ENCODE results near the gene MB. TPM values are rescaled to one million over a fixed set of nuclear protein-coding genes. Genes with fewer than 3 reads are reported as not detected.

Gene MB
- polyA plus RNA-seq, 2 of the 4 experiments (the other 2 are of a cell fraction), result 6.9 to 12.1 TPM

GRCh38 chr22:35661464-35661863, 44.3 kb upstream of the MB start:
- H3K9me3 ChIP-seq, result peaks cover 5% of the 10 kb centered on the region; the same call in 2 of the 3 replicates
- no peak overlapping the region for H3K4me2 ChIP-seq
- no peak overlapping the region for H3K4me3 ChIP-seq
- ATAC-seq, result no peak
- DNase-seq (ENCODE audit: low read depth in 1 of 2, low spot score in 1 of 2), result no peak
- ChIA-PET POLR2A (no interaction called here), CTCF (no interaction called here)
- 85% methylated on average over 2 of the region's 2 CpGs for WGBS (ENCODE audit: missing lambda C conversion rate)
- no peak for TF ChIP-seq EP300 (IDR thresholded peaks at IDR 0.05)
- no peak for TF ChIP-seq ZNF302 (CRISPR knock-in tag; IDR thresholded peaks at IDR 0.05)
- TF ChIP-seq POLR2AphosphoS2 (conservative IDR thresholded peaks at IDR 0.05; ENCODE audit: low read length), result no peak
- TF ChIP-seq ESRRA (IDR thresholded peaks at IDR 0.05; ENCODE audit: borderline replicate concordance, low read length), result no peak
- TF ChIP-seq RARB (CRISPR knock-in tag; IDR thresholded peaks at IDR 0.05), result no peak
- no peak for TF ChIP-seq ZSCAN20 (CRISPR knock-in tag; IDR thresholded peaks at IDR 0.05)
- no peak for TF ChIP-seq FOSL2 (IDR thresholded peaks at IDR 0.05)
- TF ChIP-seq FOSL2 (CRISPR knock-in tag; IDR thresholded peaks at IDR 0.05), result no peak
- FAIRE-seq, result no peak
- no peak overlapping the region for H3K27ac ChIP-seq
- H3K4me1 ChIP-seq, result no peaks in the 10 kb centered on the region

GRCh38 chr22:35660291-35661127, 43.4 kb upstream of the MB start:
- CTCF ChIA-PET, result no interaction called here
- no peaks in the 10 kb centered on the region for H3K4me1 ChIP-seq
- H3K9me3 ChIP-seq, result peaks cover 5% of the 10 kb centered on the region; the same call in 2 of the 3 replicates
- ATAC-seq (no peak), DNase-seq (ENCODE audit: low read depth in 1 of 2, low spot score in 1 of 2) (no peak), FAIRE-seq (no peak)
- no peak for TF ChIP-seq ESRRA (IDR thresholded peaks at IDR 0.05; ENCODE audit: borderline replicate concordance, low read length)
- TF ChIP-seq, protein P1, sequence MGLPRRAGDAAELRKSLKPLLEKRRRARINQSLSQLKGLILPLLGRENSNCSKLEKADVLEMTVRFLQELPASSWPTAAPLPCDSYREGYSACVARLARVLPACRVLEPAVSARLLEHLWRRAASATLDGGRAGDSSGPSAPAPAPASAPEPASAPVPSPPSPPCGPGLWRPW (IDR thresholded peaks at IDR 0.05), result no peak
- H3K4me2 ChIP-seq, result no peak overlapping the region
- POLR2A ChIA-PET, result no interaction called here
- H3K27ac ChIP-seq, result no peak overlapping the region
- WGBS (ENCODE audit: missing lambda C conversion rate), result 88% methylated on average over 2 of the region's 2 CpGs
- no peak overlapping the region for H3K4me3 ChIP-seq

DNA sequence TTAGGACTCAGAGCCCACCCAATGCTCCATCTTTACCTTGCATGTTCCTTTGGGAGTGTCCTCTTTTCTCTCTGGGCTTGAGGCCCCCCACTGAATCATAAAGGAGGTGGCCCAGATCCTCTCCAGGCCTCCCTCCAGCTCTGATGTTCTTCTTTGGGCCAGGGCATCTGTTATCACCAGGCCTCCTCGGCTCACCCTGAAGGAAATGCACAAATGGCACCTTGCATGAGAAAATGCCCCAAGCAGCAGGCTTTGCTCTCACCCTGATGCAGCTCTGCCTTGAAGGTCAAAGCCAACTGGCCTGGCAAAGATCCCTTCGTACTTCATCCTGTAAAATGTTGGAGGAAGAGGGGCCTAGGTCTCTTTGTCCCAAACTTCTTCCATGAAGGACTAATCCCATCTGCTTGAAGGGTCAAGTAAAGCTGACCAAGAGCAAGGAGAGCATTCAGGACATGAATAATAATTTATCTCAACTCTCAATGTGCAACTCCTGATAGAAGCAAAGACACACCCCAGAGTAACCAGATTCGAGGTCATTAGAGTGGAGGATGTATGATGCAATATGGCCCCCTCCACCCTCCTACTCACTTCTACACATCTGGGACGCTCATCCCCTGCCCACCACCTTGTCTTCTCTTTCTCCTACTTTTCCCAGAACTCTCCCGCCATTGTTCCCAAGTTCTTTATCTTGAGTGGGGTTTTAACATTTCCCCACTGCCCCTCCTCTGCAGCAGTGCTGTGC, 40.6 kb upstream of the MB start:
- no peak overlapping the region for H3K27ac ChIP-seq
- DNase-seq (ENCODE audit: low read depth in 1 of 2, low spot score in 1 of 2) (no peak), ATAC-seq (no peak), FAIRE-seq (no peak)
- 50% methylated on average over 5 of the region's 5 CpGs for WGBS (ENCODE audit: missing lambda C conversion rate)
- no peaks in the 10 kb centered on the region for H3K9me3 ChIP-seq
- H3K4me1 ChIP-seq, result no peaks in the 10 kb centered on the region
- TF ChIP-seq ZNF302 (CRISPR knock-in tag; IDR thresholded peaks at IDR 0.05) (no peak), MAX (IDR thresholded peaks at IDR 0.05) (no peak), FOSB (CRISPR knock-in tag; IDR thresholded peaks at IDR 0.05) (no peak), USF2 (IDR thresholded peaks at IDR 0.05) (no peak), RCOR1 (IDR thresholded peaks at IDR 0.05; ENCODE audit: low read depth, low read length) (no peak), E2F6 (IDR thresholded peaks at IDR 0.05; ENCODE audit: borderline replicate concordance, low read depth) (no peak), ZFP36 (IDR thresholded peaks at IDR 0.05; ENCODE audit: borderline replicate concordance, partially characterized antibody) (no peak), NFE2L2 (conservative IDR thresholded peaks at IDR 0.05; ENCODE audit: low read length) (no peak), MAFK (IDR thresholded peaks at IDR 0.05; ENCODE audit: partially characterized antibody) (no peak), FOXS1 (CRISPR knock-in tag; IDR thresholded peaks at IDR 0.05) (no peak), RAD21 (conservative IDR thresholded peaks at IDR 0.05 in 1 of 2, IDR thresholded peaks at IDR 0.05 in 1 of 2) (no peak), NR3C1 (IDR thresholded peaks at IDR 0.05) (no peak), RNF2 (IDR thresholded peaks at IDR 0.05; ENCODE audit: borderline replicate concordance, low read depth) (no peak), CHD4 (IDR thresholded peaks at IDR 0.05; ENCODE audit: borderline replicate concordance) (no peak), EHMT2 (IDR thresholded peaks at IDR 0.05; ENCODE audit: low read depth) (no peak), BHLHE40 (IDR thresholded peaks at IDR 0.05; ENCODE audit: low read depth, low read length) (no peak), POLR2A (IDR thresholded peaks at IDR 0.05; ENCODE audit: low read length) (no peak), ELK1 (IDR thresholded peaks at IDR 0.05; ENCODE audit: low read depth, low read length) (no peak)
- no peak overlapping the region for H3K4me3 ChIP-seq
- POLR2A ChIA-PET, result no interaction called here
- no peak overlapping the region for H3K4me2 ChIP-seq
- CTCF ChIA-PET, result interaction anchor here (1.8 kb wide), 1 partner anchor 31 kb away, joined by 4 read pairs; no protein-coding TSS in a partner anchor
